NCI-H226 (cell line): ENCODE results near the gene APC.
A peak's percentile ranks its signal among the peaks of the same experiment; 100 is the strongest.
"Not testable (repeated sequence)": the region's sequence is repeated elsewhere in the genome, so short reads cannot be mapped to it uniquely, and the experiment has no call there.

Experiments used
- DNase-seq: peaks from one replicate; pipeline ENCODE4 v3.0.0-alpha.2; 2015

The APC gene

DNA sequence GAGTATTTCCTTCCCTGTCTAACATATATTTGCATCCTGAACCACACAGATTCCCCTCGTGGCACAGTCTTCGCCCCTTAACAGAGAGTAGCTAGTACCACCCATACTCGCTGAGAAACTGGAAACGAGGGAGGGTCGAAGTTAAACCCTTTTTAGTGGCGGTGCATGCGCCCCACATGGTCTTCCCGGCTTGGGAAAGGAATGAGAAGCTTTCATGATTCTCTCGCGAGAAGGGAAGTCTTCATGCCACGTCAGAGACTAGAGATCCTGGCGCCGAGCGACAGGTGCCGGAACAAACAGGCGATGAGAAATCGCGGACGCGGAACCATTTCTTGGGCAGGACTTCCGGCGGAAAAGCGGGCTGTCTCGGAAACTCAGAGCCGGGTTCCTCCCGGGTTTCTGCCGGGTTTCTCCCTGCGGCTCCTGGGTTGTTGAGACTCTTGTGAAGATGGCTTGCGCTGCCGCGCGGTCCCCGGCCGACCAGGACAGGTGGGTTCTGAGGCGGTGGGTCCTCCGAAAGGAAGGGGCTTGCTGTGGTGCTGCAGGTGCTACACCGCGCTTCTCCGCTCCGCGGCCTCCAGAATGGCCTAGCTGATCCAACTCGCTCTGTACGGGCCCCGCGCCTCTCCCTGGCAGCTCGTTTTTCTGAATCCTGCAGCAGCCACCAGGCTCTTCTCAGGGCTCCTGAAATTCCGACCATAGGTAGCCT lies 123.4 kb downstream of the APC start, which contains the start of gene SRP19:
Gene SRP19 (plus strand): TSS at position 359 of the 709 bp plus-strand sequence. CDS start 90 bp downstream, at position 449.
- DNase-seq, result peak; percentile 98

DNA sequence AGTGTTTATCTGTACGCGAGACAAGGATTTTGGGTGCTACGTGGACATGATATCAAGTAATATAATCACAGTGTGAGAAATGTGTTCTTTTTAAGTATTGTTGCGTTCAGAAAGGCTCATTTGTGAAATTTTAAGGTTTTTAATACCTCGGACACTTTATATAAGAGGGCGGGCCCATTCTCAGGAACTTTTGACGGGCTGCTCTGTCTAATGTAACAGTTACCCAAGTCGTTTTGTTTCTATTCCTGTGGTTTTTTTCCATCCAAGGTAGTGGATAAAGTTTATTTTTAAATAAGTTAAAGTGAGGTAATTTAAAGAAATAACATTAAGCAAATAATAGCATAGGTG lies 123.9 kb downstream of the APC start:
- DNase-seq, result no peak

DNA sequence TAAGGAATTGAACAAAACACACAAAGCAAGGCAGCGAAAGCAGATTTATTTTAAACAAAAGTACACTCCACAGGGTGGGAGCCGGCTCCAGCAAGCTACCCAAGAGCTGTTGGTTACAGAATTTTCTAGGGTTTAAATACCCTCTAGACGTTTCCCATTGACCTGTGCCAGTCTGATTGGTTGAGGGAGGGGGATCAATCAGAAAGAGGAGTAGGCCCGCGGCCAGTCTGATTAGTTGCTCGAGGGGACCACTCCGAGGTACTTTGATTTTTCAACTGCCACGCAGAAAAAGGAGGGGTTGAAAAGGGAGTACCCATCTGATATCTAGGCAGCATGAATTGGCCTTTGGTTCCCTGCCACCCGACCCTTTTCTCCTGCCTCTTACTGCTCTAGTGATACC lies 124.4 kb downstream of the APC start:
- no peak for DNase-seq

DNA sequence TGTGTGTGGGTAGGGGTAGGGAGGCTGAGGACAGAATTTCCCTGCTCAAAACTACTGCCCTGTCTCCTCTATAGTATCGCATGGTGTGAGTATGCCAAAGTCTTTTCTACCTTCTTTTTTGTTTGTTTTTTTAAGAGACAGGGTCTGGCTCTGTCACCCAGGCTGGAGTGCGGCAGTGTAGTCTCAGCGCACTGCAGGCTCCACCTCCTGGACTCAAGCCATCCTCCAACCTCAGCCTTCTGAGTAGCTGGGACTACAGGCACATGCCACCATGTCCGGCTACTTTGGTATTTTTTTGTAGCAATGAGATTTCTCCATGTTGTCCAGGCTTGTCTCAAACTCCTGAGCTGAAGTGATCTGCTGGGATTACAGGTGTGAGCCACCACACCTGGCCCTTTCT lies 125.9 kb downstream of the APC start:
- no peak for DNase-seq

DNA sequence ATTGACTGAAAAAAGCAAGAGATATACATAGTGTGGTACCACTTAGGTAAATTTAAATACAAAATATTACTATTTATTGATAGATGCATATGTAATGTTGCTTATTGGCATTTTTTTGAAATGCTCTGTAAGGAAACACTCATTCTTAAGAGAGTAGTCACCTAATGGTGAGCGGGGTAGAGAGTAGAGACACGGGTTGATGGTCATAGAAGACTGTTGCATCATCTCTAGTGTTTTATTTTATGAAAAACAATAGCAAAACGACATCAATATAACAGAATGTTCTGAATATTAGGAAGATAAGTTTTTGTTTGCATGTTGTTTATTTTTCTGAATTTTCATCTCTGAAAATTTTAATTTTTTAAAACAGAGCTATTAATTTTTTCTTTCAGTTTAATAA lies 127.4 kb downstream of the APC start:
- DNase-seq, result no peak

DNA sequence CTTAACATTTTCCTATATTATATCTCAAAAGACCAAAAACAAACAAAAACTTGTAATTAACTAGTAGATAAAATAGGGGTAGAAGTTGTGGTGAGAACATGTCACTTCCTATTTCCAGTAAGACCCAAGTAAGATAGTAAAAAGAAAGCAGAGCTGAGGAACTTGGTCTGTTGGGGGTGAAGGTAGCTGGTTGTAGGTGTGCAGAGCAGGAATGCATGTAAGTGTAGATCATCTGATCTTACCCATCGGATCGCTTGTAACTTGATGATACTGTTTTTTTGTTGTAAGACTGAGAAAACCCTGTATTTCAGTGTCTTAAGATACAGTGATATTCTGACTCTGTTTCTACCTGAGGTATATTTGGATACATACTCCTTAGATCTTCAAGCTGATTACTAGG lies 129.1 kb downstream of the APC start:
- DNase-seq, result no peak

DNA sequence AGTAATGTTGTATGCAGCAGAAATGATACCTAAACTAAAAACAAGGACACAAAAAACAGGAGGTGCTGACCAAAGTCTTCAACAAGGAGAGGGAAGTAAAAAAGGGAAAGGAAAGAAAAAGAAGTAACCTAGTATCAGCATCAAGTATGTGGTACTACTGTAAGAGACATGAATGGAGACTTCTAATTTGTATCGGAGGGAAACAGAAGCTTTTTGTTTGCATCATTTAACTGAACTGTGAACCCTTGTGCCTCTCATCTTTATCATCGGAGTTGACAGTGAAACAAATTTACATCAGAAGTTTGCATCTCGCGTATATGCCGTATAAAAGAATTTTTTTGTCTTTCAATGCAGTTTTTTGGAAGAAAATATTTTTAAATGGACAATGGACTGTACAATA lies 129.7 kb downstream of the APC start:
- no peak for DNase-seq

DNA sequence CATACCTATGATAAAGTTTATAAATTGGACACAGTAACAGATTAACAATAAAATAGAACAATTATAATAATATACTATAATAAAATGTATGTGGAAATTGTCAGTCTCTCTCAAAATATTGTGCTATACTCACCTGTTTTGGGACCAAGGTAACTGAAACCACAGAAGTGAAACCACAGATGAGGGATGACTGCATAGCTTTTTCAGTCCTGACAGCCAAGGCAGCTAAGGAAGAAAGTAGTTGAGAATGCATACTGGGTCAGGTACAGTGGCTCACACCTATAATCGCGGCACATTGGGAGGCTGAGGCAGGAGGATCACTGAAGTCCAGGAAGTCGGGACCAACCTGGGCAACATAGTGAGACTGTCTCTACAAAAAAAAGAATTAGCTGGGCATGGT lies 132.3 kb downstream of the APC start:
- DNase-seq, result no peak

DNA sequence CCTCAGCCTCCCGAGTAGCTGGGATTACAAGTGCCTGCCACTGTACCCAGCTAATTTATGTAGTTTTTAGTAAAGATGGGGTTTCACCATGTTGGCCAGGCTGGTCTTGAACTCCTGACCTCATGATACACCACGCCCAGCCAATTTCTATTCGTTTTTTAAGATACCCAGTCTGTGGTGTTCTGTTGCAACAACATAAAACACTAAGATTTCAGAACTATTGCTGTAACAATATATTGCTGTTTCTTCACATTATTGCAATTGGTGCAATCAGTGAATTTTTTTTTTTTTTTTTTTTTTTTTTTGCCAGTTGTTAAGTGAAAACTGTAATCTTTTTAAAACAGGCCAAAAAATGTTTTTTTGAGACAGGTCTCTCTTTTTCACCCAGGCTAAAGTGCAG lies 133.3 kb downstream of the APC start:
- no peak for DNase-seq

DNA sequence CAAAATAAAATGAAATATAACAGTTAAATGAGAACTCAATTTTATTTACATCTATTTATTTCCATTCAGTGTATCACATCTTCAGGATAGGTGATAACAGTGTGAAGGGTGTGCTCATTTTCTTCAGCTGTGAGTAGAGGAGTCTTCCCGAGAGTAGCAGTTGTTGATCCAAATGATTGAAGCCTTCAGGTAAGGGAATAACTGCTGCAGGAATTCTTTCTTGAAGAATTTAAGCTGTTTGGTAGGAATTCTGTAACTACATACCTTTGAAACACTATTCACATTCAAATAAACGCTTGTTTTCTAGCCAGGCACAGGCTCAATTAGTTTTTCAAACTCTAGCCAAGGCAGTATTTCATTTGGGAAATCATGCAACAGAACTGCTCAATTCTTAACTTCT lies 138.7 kb downstream of the APC start:
- no peak for DNase-seq

DNA sequence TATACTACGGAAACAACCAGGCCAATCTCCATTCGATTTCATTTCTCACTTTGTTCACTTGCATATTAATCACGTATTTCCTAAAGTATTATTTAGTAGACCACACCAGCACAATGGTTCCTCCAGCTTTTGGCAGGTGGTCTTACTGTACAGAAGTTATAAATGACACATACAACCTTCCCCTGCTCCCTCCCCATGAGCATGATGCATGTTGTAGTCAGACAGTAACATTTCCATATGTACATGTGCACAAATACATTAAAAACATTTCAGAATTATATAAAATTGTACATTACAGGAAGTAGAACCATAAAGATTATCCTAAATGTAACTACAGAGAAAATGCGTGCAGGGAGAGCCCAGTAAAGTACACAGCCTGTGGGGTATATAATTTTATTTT lies 140.4 kb downstream of the APC start:
- DNase-seq, result no peak

DNA sequence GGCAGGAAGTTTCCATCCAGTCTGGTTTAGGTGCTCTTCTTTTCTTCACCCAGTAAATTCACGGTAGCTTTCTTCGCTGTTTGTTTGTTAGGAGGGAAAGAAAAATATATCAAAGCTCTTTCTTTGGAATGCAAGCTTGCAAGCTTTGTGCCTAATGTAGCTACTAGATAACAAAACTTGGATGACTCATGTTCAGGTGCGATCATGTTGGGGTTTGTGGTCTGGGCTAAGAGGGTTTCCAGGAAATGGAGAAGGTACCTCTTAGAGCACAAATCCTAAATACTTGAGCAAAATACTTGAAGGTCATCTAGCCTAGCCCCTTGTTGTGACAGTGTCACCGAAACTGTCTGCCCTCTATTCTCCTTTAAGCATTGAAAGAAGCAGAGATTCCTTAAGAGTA lies 141.1 kb downstream of the APC start:
- DNase-seq, result peak; percentile 63

DNA sequence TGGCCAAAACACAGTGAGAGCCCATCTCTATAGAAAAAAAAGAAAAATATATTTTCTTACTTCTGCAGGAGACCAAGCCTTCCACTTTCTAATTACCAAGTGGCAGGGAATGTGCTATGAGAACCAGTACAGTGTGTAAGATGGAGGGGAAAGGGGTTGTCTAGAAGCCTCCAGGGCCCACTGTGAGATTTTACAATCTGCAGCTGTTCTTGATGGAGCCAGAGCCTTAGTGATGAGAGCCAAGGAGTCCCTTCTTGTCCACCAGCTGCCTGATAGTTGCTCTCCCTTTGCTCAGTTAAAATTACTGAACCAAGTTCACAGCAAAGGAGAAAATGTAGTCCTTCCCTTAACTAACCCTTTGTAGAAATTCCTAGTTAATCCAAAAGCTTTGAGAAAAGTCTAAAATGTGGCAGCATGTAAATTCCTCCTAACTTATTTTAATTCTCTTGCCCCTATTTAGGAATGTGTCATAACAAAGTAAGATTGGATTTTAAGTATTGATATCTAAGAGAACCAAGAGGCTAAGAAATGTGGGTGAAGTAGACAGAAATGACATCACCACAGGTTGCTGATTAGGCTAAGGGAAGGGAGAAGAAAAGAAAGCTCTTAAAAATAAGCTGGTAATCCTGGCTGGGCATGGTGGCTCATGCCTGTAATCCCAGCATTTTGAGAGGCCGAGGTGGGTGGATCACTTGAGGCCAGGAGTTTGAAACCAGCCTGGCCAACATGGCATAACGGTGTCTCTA lies 142.7 kb downstream of the APC start:
- DNase-seq, result no peak

DNA sequence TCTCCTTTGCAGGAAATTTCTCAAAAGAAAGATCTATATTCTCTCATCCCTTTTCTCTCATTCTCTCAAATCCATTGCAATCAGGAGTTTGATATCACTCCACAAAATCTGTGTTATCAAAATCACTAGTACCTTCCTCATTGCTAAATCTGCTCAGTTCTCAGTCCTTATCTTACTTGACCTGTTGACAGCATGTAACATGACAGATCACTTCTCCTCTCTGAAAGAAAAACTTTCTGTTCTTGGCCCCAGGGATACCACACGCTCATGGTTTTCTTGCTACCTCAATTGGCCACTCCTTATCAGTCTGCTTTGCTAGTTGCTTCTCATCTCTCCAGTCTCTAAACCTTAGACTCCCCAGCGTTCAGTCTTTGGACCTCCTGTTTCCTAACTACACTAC lies 145.5 kb downstream of the APC start:
- no peak for DNase-seq

DNA sequence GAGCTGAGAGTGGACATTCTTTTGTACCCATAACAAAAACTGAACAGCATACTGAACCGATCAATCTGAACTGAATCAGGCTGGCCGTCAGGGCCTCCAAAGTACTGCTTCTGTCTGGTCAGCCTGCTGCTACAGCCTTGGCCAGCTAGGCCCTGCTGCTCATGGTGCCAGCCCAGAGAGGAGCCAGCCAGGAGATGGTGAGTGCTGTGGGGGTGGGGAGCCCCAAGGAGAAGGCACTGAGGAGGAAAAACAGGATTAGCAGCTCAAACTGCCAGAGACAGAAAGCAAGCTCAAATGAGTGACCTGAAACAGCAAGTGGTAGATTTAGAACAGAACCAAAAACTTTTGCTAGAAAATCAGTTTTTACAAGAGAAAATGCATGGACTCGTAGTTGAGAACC lies 147.3 kb downstream of the APC start:
- DNase-seq, result no peak

DNA sequence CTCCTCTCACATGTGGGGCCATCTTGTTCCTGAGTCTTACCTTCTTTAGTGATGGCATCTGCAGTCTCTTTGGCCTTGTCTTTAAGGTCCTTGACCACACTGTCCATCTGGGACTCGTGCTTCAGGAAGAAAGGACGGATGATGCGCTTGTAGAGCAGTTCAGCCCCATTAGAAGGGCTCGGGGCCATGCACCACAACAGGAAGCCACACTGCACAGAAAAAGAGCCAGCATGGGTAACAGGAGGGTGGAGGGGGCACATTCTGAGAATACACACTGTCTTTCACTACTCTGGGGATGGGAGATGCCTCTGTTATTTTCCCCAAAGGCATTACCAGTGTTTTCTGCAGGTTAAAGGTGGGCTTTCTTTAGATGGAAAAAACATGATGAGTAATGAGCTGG lies 149.3 kb downstream of the APC start:
- no peak for DNase-seq

DNA sequence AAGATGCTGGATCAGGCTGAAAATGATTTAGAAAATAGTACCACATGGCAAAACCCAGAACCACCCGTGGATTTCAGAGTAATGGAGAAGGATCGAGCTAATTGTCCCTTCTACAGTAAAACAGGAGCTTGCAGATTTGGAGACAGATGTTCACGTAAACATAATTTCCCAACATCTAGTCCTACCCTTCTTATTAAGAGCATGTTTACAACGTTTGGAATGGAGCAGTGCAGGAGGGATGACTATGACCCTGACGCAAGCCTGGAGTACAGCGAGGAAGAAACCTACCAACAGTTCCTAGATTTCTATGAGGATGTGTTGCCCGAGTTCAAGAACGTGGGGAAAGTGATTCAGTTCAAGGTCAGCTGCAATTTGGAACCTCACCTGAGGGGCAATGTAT lies 154.4 kb downstream of the APC start:
- not testable (repeated sequence) for DNase-seq

DNA sequence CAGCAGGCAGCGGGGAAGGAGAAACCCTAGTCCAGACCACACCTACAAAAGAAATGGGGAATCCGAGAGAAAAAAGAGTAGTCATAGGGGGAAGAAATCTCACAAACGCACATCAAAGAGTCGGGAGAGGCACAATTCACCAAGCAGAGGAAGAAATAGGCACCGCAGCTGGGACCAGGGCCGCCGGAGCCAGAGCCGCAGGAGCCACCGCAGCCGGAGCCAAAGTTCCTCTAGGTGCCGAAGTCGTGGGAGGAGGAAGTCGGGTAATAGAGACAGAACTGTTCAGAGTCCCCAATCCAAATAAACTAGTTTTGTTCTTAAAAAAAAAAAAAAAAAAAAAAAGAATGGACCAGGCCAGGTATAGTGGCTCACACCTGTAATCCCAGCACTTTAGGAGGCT lies 155.1 kb downstream of the APC start:
- DNase-seq, result no peak

DNA sequence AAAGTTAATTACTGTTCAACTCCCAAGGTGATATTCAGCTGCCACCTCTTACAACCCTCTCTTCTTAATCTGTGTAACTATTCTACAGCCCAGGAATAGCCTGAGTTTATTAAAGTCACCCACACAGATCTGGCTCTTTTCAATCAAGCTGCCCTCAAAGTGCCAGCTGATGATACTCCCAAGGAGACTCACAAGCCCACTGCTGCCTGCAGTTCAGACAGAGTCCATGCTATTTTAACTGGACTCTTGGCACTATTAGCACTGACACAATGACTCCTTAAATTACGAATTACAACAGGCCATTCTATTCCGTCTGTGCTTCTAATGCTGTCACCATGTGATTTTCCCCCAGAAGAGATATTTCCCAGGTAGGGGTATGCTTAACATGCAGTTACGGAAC lies 158.0 kb downstream of the APC start:
- DNase-seq, result no peak
